CD8-positive, alpha-beta memory T cell (primary cell): ENCODE data around the gene FAM110D. TPM values are rescaled to one million over a fixed set of nuclear protein-coding genes. Genes with fewer than 3 reads are reported as not detected.

Experiments used
- CTCF ChIA-PET: fragments of 350-600 bp; sonication (Branson Sonifier 250); formaldehyde crosslinking; loops from one replicate; lab custom pipeline; 2021; ENCODE audit warnings: antibody characterized with exemption; lab: Charles Lee
- POLR2A ChIA-PET: fragments of 350-600 bp; sonication (Branson Sonifier 250); formaldehyde crosslinking; loops from one replicate; lab custom pipeline; 2021; ENCODE audit warnings: antibody characterized with exemption; lab: Charles Lee
- DNase-seq, 5 donors: peaks; one replicate each; pipeline versions ENCODE4 v3.0.0 to v3.0.0-alpha.2; 2020 to 2022; ENCODE audit warnings: mixed read lengths in 1 of 5
- H3K27ac ChIP-seq: one replicate; pipeline ENCODE4 v1.7.0; 2013; ENCODE audit warnings: low read depth, mild to moderate bottlenecking, low read length, moderate library complexity
- H3K27me3 ChIP-seq: 2 replicates; pipeline ENCODE4 v1.7.0; 2013; ENCODE audit warnings: low read length, mild to moderate bottlenecking; ENCODE audit not compliant: insufficient read depth, poor library complexity, severe bottlenecking
- H3K36me3 ChIP-seq: 2 replicates; pipeline ENCODE4 v1.7.0; 2013; ENCODE audit warnings: mild to moderate bottlenecking, low read length, moderate library complexity; ENCODE audit not compliant: insufficient read depth
- H3K4me1 ChIP-seq: 2 replicates; pipeline ENCODE4 v1.7.0; 2013; ENCODE audit warnings: mild to moderate bottlenecking, low read length, moderate library complexity; ENCODE audit not compliant: insufficient read depth
- H3K4me3 ChIP-seq: 2 replicates; pipeline ENCODE4 v1.7.0; 2013; ENCODE audit warnings: mild to moderate bottlenecking, low read length
- H3K9me3 ChIP-seq: 2 replicates; pipeline ENCODE4 v1.7.0; 2013; ENCODE audit warnings: mild to moderate bottlenecking, low read length
- H3K27ac Mint-ChIP-seq, 8 donors: one replicate each; pipeline ENCODE4 v1.8.0; 2020 to 2021; ENCODE audit warnings: mixed read lengths in 8 of 8, mild to moderate bottlenecking in 6 of 8, inconsistent platforms in 3 of 8, moderate library complexity in 3 of 8
- H3K27me3 Mint-ChIP-seq, 2 donors: one replicate each; pipeline ENCODE4 v1.8.0; 2020 to 2021; ENCODE audit warnings: mixed read lengths in 2 of 2, mild to moderate bottlenecking in 1 of 2, moderate library complexity in 1 of 2
- H3K36me3 Mint-ChIP-seq, 3 donors: one replicate each; pipeline ENCODE4 v1.8.0; 2020 to 2021; ENCODE audit warnings: mixed read lengths in 3 of 3, inconsistent platforms in 1 of 3, mild to moderate bottlenecking in 1 of 3
- H3K4me1 Mint-ChIP-seq, 3 donors: one replicate each; pipeline ENCODE4 v1.8.0; 2020 to 2021; ENCODE audit warnings: mixed read lengths in 3 of 3, inconsistent platforms in 1 of 3, mild to moderate bottlenecking in 1 of 3
- H3K4me3 Mint-ChIP-seq, 7 donors: one replicate each; pipeline ENCODE4 v1.8.0; 2020 to 2021; ENCODE audit warnings: mixed read lengths in 7 of 7, mild to moderate bottlenecking in 6 of 7, moderate library complexity in 4 of 7, inconsistent platforms in 2 of 7
- H3K9me3 Mint-ChIP-seq, 5 donors: one replicate each; pipeline ENCODE4 v1.8.0; 2020 to 2022; ENCODE audit warnings: mixed read lengths in 5 of 5, mild to moderate bottlenecking in 3 of 5, moderate library complexity in 2 of 5, inconsistent platforms in 1 of 5
- polyA plus RNA-seq: library from polyadenylated mRNA; unstranded; fragments of 300-500 nt; fragmentation: Illumina TruSeq; gene quantifications from one replicate; pipeline ENCODE4 v1.2.3, GENCODE V29; 2021
- total RNA-seq, 2 experiments: library from RNA; stranded (reverse); gene quantifications; one replicate each; pipeline ENCODE4 v1.2.3, GENCODE V29; 2021

FAM110D gene
- total and polyA plus RNA-seq, 3 experiments from 2014 or later = not detected

- Histone ChIP-seq H3K4me3 (no peak overlapping the region), H3K9me3 (no peaks in the 10 kb centered on the region), H3K27me3 (no peaks in the 10 kb centered on the region), H3K27ac (no peak overlapping the region), H3K4me1 (peaks cover 7% of the 10 kb centered on the region), H3K36me3 (no peaks in the 10 kb centered on the region)
- no peaks in the 10 kb centered on the region for H3K9me3 Mint-ChIP-seq
- peaks cover 4 to 8% (median 7%) of the 10 kb centered on the region in 3 donors for H3K4me1 Mint-ChIP-seq
- ChIA-PET POLR2A (no interaction called here), CTCF (interaction anchor here (2.0 kb wide), 1 partner anchor 46 kb away, joined by 11 read pairs; the partner anchor contains the start of gene CEP85)
- H3K4me3 Mint-ChIP-seq = no peak overlapping the region
- H3K36me3 Mint-ChIP-seq = no peaks in the 10 kb centered on the region
- peaks cover 0 to 1% of the 10 kb centered on the region in 2 donors for H3K27me3 Mint-ChIP-seq
- H3K27ac Mint-ChIP-seq = no peak overlapping the region
- DNase-seq = no peak
Observed at GRCh38 chr1:26188477-26188876, 29.6 kb downstream of the FAM110D start.

GRCh38 chr1:26189331-26189730 lies 30.5 kb downstream of the FAM110D start:
- peaks cover 7% of the 10 kb centered on the region for H3K4me1 ChIP-seq
- peaks cover 0 to 3% of the 10 kb centered on the region in 2 donors for H3K27me3 Mint-ChIP-seq
- no peak for DNase-seq
- H3K9me3 ChIP-seq = no peaks in the 10 kb centered on the region
- no peak overlapping the region for H3K27ac ChIP-seq
- no peaks in the 10 kb centered on the region for H3K36me3 Mint-ChIP-seq
- ChIA-PET POLR2A (no interaction called here), CTCF (interaction anchor here (0.7 to 2.7 kb wide), 7 partner anchors 9 to 228 kb away, joined by 3 to 11 read pairs (median 4); partner anchors contain the start of genes CEP85 and ZNF593)
- H3K27me3 ChIP-seq = no peaks in the 10 kb centered on the region
- H3K9me3 Mint-ChIP-seq = no peaks in the 10 kb centered on the region
- H3K4me3 ChIP-seq = no peak overlapping the region
- H3K27ac Mint-ChIP-seq = peak overlapping the region in 1 of 8 donors; percentile 44
- H3K4me3 Mint-ChIP-seq = no peak overlapping the region
- peaks cover 4 to 8% (median 7%) of the 10 kb centered on the region in 3 donors for H3K4me1 Mint-ChIP-seq
- no peaks in the 10 kb centered on the region for H3K36me3 ChIP-seq

GRCh38 chr1:26189751-26190275 lies 30.9 kb downstream of the FAM110D start:
- no peak for DNase-seq
- Histone ChIP-seq H3K4me1 (peaks cover 7% of the 10 kb centered on the region), H3K4me3 (no peak overlapping the region), H3K27me3 (no peaks in the 10 kb centered on the region), H3K27ac (no peak overlapping the region), H3K9me3 (no peaks in the 10 kb centered on the region), H3K36me3 (no peaks in the 10 kb centered on the region)
- Mint-ChIP-seq H3K36me3 (no peaks in the 10 kb centered on the region), H3K27me3 (peaks cover 0 to 3% of the 10 kb centered on the region in 2 donors), H3K27ac (peak overlapping the region in 1 of 8 donors; percentile 44), H3K4me3 (no peak overlapping the region), H3K9me3 (no peaks in the 10 kb centered on the region), H3K4me1 (peaks cover 4 to 8% (median 7%) of the 10 kb centered on the region in 3 donors)
- ChIA-PET CTCF (interaction anchor here (0.7 to 2.7 kb wide), 7 partner anchors 10 to 227 kb away, joined by 3 to 11 read pairs (median 4); partner anchors contain the start of genes CEP85 and ZNF593), POLR2A (no interaction called here)

- POLR2A ChIA-PET = no interaction called here
- CTCF ChIA-PET = interaction anchor here (0.8 to 2.7 kb wide), 5 partner anchors 10 to 44 kb away, joined by 3 to 11 read pairs (median 4); partner anchors contain the start of genes CEP85 and ZNF593
- no peaks in the 10 kb centered on the region for H3K9me3 ChIP-seq
- H3K27ac ChIP-seq = no peak within 1 kb of the TSS
- H3K27me3 Mint-ChIP-seq = peaks cover 0 to 3% of the 10 kb centered on the region in 2 donors
- H3K27ac Mint-ChIP-seq = peak within 1 kb of the TSS in 3 of 8 donors; percentile 44 to 61 (median 44)
- H3K36me3 ChIP-seq = no peaks in the 10 kb centered on the region
- peaks cover 4 to 8% (median 7%) of the 10 kb centered on the region in 3 donors for H3K4me1 Mint-ChIP-seq
- DNase-seq = no peak
- no peak within 1 kb of the TSS for H3K4me3 Mint-ChIP-seq
- H3K4me1 ChIP-seq = peaks cover 7% of the 10 kb centered on the region
- no peaks in the 10 kb centered on the region for H3K36me3 Mint-ChIP-seq
- no peak within 1 kb of the TSS for H3K4me3 ChIP-seq
- no peaks in the 10 kb centered on the region for H3K9me3 Mint-ChIP-seq
- H3K27me3 ChIP-seq = no peaks in the 10 kb centered on the region
Observed at GRCh38 chr1:26190373-26190987, 31.6 kb downstream of the FAM110D start, which contains the start of gene CATSPER4. TSS of gene CATSPER4 (plus strand) at chr1:26190602. CDS start at chr1:26190628, 26 bp downstream.

GRCh38 chr1:26191739-26192138 lies 32.9 kb downstream of the FAM110D start:
- Histone ChIP-seq H3K36me3 (no peaks in the 10 kb centered on the region), H3K4me3 (no peak overlapping the region), H3K4me1 (peaks cover 7% of the 10 kb centered on the region), H3K27me3 (no peaks in the 10 kb centered on the region), H3K9me3 (no peaks in the 10 kb centered on the region), H3K27ac (no peak overlapping the region)
- CTCF ChIA-PET = interaction anchor here (2.7 kb wide), 1 partner anchor 22 kb away, joined by 8 read pairs; the partner anchor contains the start of gene ZNF593
- peaks cover 4 to 8% (median 7%) of the 10 kb centered on the region in 3 donors for H3K4me1 Mint-ChIP-seq
- peaks cover 0 to 3% of the 10 kb centered on the region in 2 donors for H3K27me3 Mint-ChIP-seq
- no peak overlapping the region for H3K4me3 Mint-ChIP-seq
- peak overlapping the region in 3 of 8 donors; percentile 18 to 19 (median 18) for H3K27ac Mint-ChIP-seq
- DNase-seq = no peak
- POLR2A ChIA-PET = no interaction called here
- no peaks in the 10 kb centered on the region for H3K9me3 Mint-ChIP-seq
- H3K36me3 Mint-ChIP-seq = no peaks in the 10 kb centered on the region

GRCh38 chr1:26195805-26196204 lies 36.9 kb downstream of the FAM110D start:
- CTCF ChIA-PET = no interaction called here
- H3K27me3 ChIP-seq = no peaks in the 10 kb centered on the region
- H3K27ac ChIP-seq = no peak overlapping the region
- H3K27ac Mint-ChIP-seq = no peak overlapping the region
- H3K9me3 Mint-ChIP-seq = no peaks in the 10 kb centered on the region
- DNase-seq = no peak
- peaks cover 12% of the 10 kb centered on the region for H3K4me1 ChIP-seq
- POLR2A ChIA-PET = no interaction called here
- H3K36me3 Mint-ChIP-seq = peaks cover 0 to 1% (median 0%) of the 10 kb centered on the region in 3 donors
- H3K4me3 ChIP-seq = no peak overlapping the region
- H3K4me3 Mint-ChIP-seq = no peak overlapping the region
- H3K4me1 Mint-ChIP-seq = peaks cover 7 to 16% (median 15%) of the 10 kb centered on the region in 3 donors
- no peaks in the 10 kb centered on the region for H3K9me3 ChIP-seq
- H3K27me3 Mint-ChIP-seq = peaks cover 4 to 9% of the 10 kb centered on the region in 2 donors
- H3K36me3 ChIP-seq = no peaks in the 10 kb centered on the region

GRCh38 chr1:26197301-26197700 lies 38.4 kb downstream of the FAM110D start:
- Mint-ChIP-seq H3K27me3 (peaks cover 4 to 9% of the 10 kb centered on the region in 2 donors), H3K36me3 (peaks cover 0 to 1% (median 0%) of the 10 kb centered on the region in 3 donors), H3K4me3 (no peak overlapping the region), H3K27ac (peak overlapping the region in 1 of 8 donors; percentile 64), H3K9me3 (no peaks in the 10 kb centered on the region), H3K4me1 (peaks cover 14 to 24% (median 22%) of the 10 kb centered on the region in 3 donors)
- Histone ChIP-seq H3K4me3 (no peak overlapping the region), H3K9me3 (no peaks in the 10 kb centered on the region), H3K27me3 (no peaks in the 10 kb centered on the region), H3K4me1 (peaks cover 20% of the 10 kb centered on the region), H3K27ac (no peak overlapping the region), H3K36me3 (no peaks in the 10 kb centered on the region)
- CTCF ChIA-PET = interaction anchor here (0.8 kb wide), 1 partner anchor 219 kb away, joined by 3 read pairs; no protein-coding TSS in a partner anchor
- POLR2A ChIA-PET = no interaction called here
- no peak for DNase-seq

- no peak overlapping the region for H3K4me3 Mint-ChIP-seq
Observed at GRCh38 chr1:26197813-26198212, 38.9 kb downstream of the FAM110D start.

More at GRCh38 chr1:26197813-26198212, 38.9 kb downstream of the FAM110D start:
- CTCF ChIA-PET = interaction anchor here (0.8 kb wide), 1 partner anchor 219 kb away, joined by 3 read pairs; no protein-coding TSS in a partner anchor
- no peak overlapping the region for H3K27ac ChIP-seq
- H3K36me3 Mint-ChIP-seq = peaks cover 0 to 1% (median 0%) of the 10 kb centered on the region in 3 donors
- POLR2A ChIA-PET = no interaction called here
- no peak overlapping the region for H3K4me3 ChIP-seq
- H3K9me3 ChIP-seq = no peaks in the 10 kb centered on the region
- no peaks in the 10 kb centered on the region for H3K36me3 ChIP-seq
- H3K4me1 ChIP-seq = peaks cover 25% of the 10 kb centered on the region
- H3K4me1 Mint-ChIP-seq = peaks cover 17 to 29% (median 27%) of the 10 kb centered on the region in 3 donors
- peaks cover 4 to 9% of the 10 kb centered on the region in 2 donors for H3K27me3 Mint-ChIP-seq
- no peak for DNase-seq
- H3K27me3 ChIP-seq = no peaks in the 10 kb centered on the region
- H3K27ac Mint-ChIP-seq = no peak overlapping the region
- no peaks in the 10 kb centered on the region for H3K9me3 Mint-ChIP-seq
